ENCODE data around the gene LGALS9.

The LGALS9 gene

GRCh38 chr17:27598337-27599050, 32.5 kb upstream of the LGALS9 start:
- H3K27ac ChIP-seq (ENCODE audit: extremely low read depth, low read depth, low read length) = no peak overlapping the region
- CTCF ChIA-PET = interaction anchor here (1.0 to 20.8 kb wide), 24 partner anchors 10 to 361 kb away, joined by 3 to 267 read pairs (median 16); partner anchors contain the start of gene KSR1
- H3K4me1 ChIP-seq (ENCODE audit: control insufficient read depth, insufficient read depth, low read length) = no peaks in the 10 kb centered on the region
- no peak overlapping the region for H3K4me3 ChIP-seq (ENCODE audit: low read depth, low read length)
- TF ChIP-seq ZNF211 (tag by site-specific recombination; IDR thresholded peaks at IDR 0.05; ENCODE audit: low read depth) = no peak
- TF ChIP-seq GLIS2 (tag by site-specific recombination; IDR thresholded peaks at IDR 0.05) = no peak
- TF ChIP-seq ZNF341 (tag by site-specific recombination; IDR thresholded peaks at IDR 0.05; ENCODE audit: low read depth) = no peak
- TF ChIP-seq SCRT1 (tag by site-specific recombination; IDR thresholded peaks at IDR 0.05; ENCODE audit: borderline replicate concordance) = no peak
- peaks cover 0 to 47% of the 10 kb centered on the region in 2 experiments; a peak in 1 of 3 replicates for H3K36me3 ChIP-seq (ENCODE audit: control insufficient read depth in 2 of 2, insufficient read depth in 1 of 2, low read length in 2 of 2)
- H3K9me3 ChIP-seq (ENCODE audit: control insufficient read depth, insufficient read depth, low read depth, low read length) = no peaks in the 10 kb centered on the region
- POLR2A ChIA-PET = interaction anchor here (1.9 kb wide), 1 partner anchor 140 kb away, joined by 5 read pairs; no protein-coding TSS in a partner anchor

GRCh38 chr17:27600471-27600870, 30.5 kb upstream of the LGALS9 start:
- TF ChIP-seq ZNF621 (tag by site-specific recombination; IDR thresholded peaks at IDR 0.05) = no peak
- no peak for TF ChIP-seq ZNF580 (tag by site-specific recombination; IDR thresholded peaks at IDR 0.05)
- no peak for TF ChIP-seq ZNF433 (tag by site-specific recombination; IDR thresholded peaks at IDR 0.05; ENCODE audit: low read depth)
- TF ChIP-seq ZSCAN16 (tag by site-specific recombination; IDR thresholded peaks at IDR 0.05) = no peak
- TF ChIP-seq WT1 (tag by site-specific recombination; IDR thresholded peaks at IDR 0.05) = no peak
- no peak for TF ChIP-seq ZNF48 (tag by site-specific recombination; IDR thresholded peaks at IDR 0.05)
- no peak for TF ChIP-seq ZFP69B (tag by site-specific recombination; IDR thresholded peaks at IDR 0.05)
- TF ChIP-seq HOXA7 (CRISPR knock-in tag; IDR thresholded peaks at IDR 0.05; ENCODE audit: borderline replicate concordance) = no peak
- TF ChIP-seq ZNF37A (tag by site-specific recombination; IDR thresholded peaks at IDR 0.05) = no peak
- no peak for TF ChIP-seq ZBTB6 (tag by site-specific recombination; IDR thresholded peaks at IDR 0.05)
- no peak for TF ChIP-seq RBAK (tag by site-specific recombination; IDR thresholded peaks at IDR 0.05)
- no peak for TF ChIP-seq ZNF239 (tag by site-specific recombination; IDR thresholded peaks at IDR 0.05)
- TF ChIP-seq ZNF302 (tag by site-specific recombination; IDR thresholded peaks at IDR 0.05; ENCODE audit: low read depth) = no peak
- TF ChIP-seq ZNF704 (tag by site-specific recombination; IDR thresholded peaks at IDR 0.05) = no peak
- TF ChIP-seq ZNF629 (tag by site-specific recombination; IDR thresholded peaks at IDR 0.05) = no peak
- TF ChIP-seq SCRT2 (tag by site-specific recombination; IDR thresholded peaks at IDR 0.05) = no peak
- TF ChIP-seq ZNF350 (tag by site-specific recombination; IDR thresholded peaks at IDR 0.05) = no peak
- no peak overlapping the region for H3K4me3 ChIP-seq (ENCODE audit: low read depth, low read length)
- no peaks in the 10 kb centered on the region for H3K9me3 ChIP-seq (ENCODE audit: control insufficient read depth, insufficient read depth, low read depth, low read length)
- peaks cover 0 to 48% of the 10 kb centered on the region in 2 experiments; a peak in 1 of 3 replicates for H3K36me3 ChIP-seq (ENCODE audit: control insufficient read depth in 2 of 2, insufficient read depth in 1 of 2, low read length in 2 of 2)
- no peak overlapping the region for H3K27ac ChIP-seq (ENCODE audit: extremely low read depth, low read depth, low read length)
- POLR2A ChIA-PET = interaction anchor here (1.4 to 1.9 kb wide), 4 partner anchors 60 to 359 kb away, joined by 3 to 5 read pairs (median 4); no protein-coding TSS in a partner anchor
- CTCF ChIA-PET = interaction anchor here (0.6 to 20.8 kb wide), 65 partner anchors 9 to 564 kb away, joined by 3 to 267 read pairs (median 7); partner anchors contain the start of gene KSR1
- no peaks in the 10 kb centered on the region for H3K4me1 ChIP-seq (ENCODE audit: control insufficient read depth, insufficient read depth, low read length)

Measured in HEK293 (cell line).